Karpas-422 (cell line): ENCODE measurements around the gene ELAPOR1. TPM values are rescaled to one million over a fixed set of nuclear protein-coding genes. Genes with fewer than 3 reads are reported as not detected.

Experiments used
- DNase-seq: peaks from one replicate; pipeline ENCODE4 v3.0.0-alpha.2; 2015
- H2AFZ ChIP-seq: fragments of 200-600 bp; sonication (generic); 2 replicates; pipeline ENCODE4 v1.6.1; 2014; ENCODE audit warnings: antibody characterized with exemption, low read length, mixed read lengths
- H3K27ac ChIP-seq: fragments of 200-600 bp; sonication (generic); 2 replicates; pipeline ENCODE4 v1.5.1; 2014; ENCODE audit warnings: mild to moderate bottlenecking, low read length, moderate library complexity
- H3K27me3 ChIP-seq: fragments of 200-600 bp; sonication (generic); 2 replicates; pipeline ENCODE4 v1.6.1; 2014; ENCODE audit warnings: low read length, mixed read lengths
- H3K36me3 ChIP-seq: fragments of 200-600 bp; sonication (generic); 2 replicates; pipeline ENCODE4 v1.6.1; 2014; ENCODE audit warnings: low read length, mixed read lengths; ENCODE audit not compliant: insufficient read depth
- H3K4me1 ChIP-seq: fragments of 200-600 bp; sonication (generic); 2 replicates; pipeline ENCODE4 v1.6.1; 2014; ENCODE audit warnings: mild to moderate bottlenecking, low read length, mixed read lengths
- H3K4me2 ChIP-seq: fragments of 200-600 bp; sonication (generic); 2 replicates; pipeline ENCODE4 v1.6.1; 2014; ENCODE audit warnings: low read length, low read depth, mild to moderate bottlenecking; ENCODE audit not compliant: poor library complexity, severe bottlenecking
- H3K4me3 ChIP-seq: fragments of 200-600 bp; sonication (generic); 2 replicates; pipeline ENCODE4 v1.5.1; 2014; ENCODE audit warnings: mild to moderate bottlenecking, antibody characterized with exemption, low read length, mixed read lengths
- H3K79me2 ChIP-seq: fragments of 200-600 bp; sonication (generic); 2 replicates; pipeline ENCODE4 v1.6.1; 2014; ENCODE audit warnings: mild to moderate bottlenecking, low read length, mixed read lengths
- H3K9ac ChIP-seq: fragments of 200-600 bp; sonication (generic); 2 replicates; pipeline ENCODE4 v1.6.0; 2014; ENCODE audit warnings: low read length
- H3K9me2 ChIP-seq: fragments of 200-600 bp; sonication (generic), shearing (Covaris generic); replicated peaks from 2 replicates; pipeline ENCODE4 v1.6.0; 2014; ENCODE audit warnings: mild to moderate bottlenecking, low read length, moderate library complexity; ENCODE audit not compliant: insufficient read depth
- H3K9me3 ChIP-seq: fragments of 300-700, 200-600 bp; sonication (generic); 2 replicates; pipeline ENCODE4 v1.6.1; 2014; ENCODE audit warnings: low read length, mixed read lengths
- H4K20me1 ChIP-seq: fragments of 200-600 bp; sonication (generic); 2 replicates; pipeline ENCODE4 v1.6.1; 2014; ENCODE audit warnings: mild to moderate bottlenecking, antibody characterized with exemption, low read length, low read depth; ENCODE audit not compliant: insufficient read depth
- total RNA-seq: library from RNA; depleted of rRNA; stranded (reverse); fragments of >200 nt; shearing (Covaris generic); gene quantifications from 2 replicates; pipeline ENCODE4 v1.2.3, GENCODE V29; 2014; ENCODE audit warnings: low replicate concordance

Gene ELAPOR1
- total RNA-seq, 1 experiment from 2014 or later = 4.7 TPM

DNA sequence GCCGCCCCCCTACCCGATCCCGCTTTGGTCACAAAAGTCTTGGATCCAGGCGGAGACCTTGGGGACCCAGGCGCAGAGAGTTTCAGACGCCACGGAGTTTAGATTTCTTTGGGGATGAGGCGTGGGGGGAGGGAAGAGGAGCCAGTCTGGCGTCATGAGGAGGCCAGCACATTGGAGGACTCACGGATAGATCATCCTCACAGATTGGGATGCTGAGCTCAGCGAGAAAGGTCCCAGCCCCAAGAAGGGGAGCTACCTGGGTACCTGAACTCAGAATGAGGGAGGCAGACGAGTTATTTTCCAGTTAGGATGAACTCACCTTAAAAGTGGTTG is 393 bp downstream of the ELAPOR1 start:
- Histone ChIP-seq H3K9me2 (no peaks in the 10 kb centered on the region), H3K4me2 (peak overlapping the region; percentile 62), H3K27me3 (no peaks in the 10 kb centered on the region), H3K9ac (no peak overlapping the region), H4K20me1 (0 out of 2 replicates have a peak, but pooled peaks cover 3% of the 10 kb centered on the region), H2AFZ (no peak overlapping the region), H3K9me3 (no peaks in the 10 kb centered on the region), H3K4me1 (peaks cover 20% of the 10 kb centered on the region), H3K4me3 (peak overlapping the region; percentile 58; the same call in 1 of the 2 replicates), H3K27ac (no peak overlapping the region), H3K79me2 (no peaks in the 10 kb centered on the region), H3K36me3 (no peaks in the 10 kb centered on the region)
- no peak for DNase-seq

DNA sequence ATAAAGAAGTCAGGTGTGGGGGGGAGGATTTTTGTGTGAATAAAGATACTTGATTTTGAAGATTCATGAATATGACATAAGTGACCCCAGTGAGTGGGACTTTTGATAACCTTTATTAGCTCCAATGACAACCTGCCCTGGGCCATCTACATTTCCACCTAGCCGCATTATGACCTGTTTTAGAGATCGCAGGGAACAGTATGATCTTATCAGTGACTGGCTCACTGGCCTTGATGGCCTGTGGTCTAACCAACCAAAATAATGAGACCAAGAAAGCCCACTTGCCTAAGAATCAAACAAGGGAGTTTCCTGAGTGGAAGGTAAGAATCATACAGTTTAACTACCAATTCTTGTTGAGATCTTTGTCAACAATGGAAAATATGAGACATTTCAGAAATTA is 1.8 kb downstream of the ELAPOR1 start:
- no peaks in the 10 kb centered on the region for H3K36me3 ChIP-seq
- DNase-seq = no peak
- no peak overlapping the region for H2AFZ ChIP-seq

DNA sequence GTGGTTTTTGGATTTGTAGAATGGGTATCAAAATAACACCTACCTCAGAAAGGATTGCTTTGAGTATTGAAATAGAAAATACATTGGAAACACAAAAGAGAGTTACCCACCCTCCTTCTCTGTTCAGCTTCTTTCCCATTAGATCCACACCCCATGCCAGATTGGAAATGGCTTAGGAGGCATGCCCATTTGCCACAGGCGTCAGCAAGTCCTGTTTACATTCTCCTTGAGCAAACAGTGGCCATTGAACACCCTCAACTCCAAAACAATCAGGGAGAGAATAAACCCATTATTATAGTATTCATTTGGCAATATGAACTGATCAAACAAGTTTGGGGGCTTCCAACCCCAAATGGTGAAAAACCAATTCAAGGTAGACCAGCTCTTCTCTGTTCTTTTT is 2.4 kb downstream of the ELAPOR1 start:
- Histone ChIP-seq H3K4me1 (peaks cover 20% of the 10 kb centered on the region), H3K9ac (no peak overlapping the region), H3K9me3 (no peaks in the 10 kb centered on the region), H3K36me3 (no peaks in the 10 kb centered on the region), H3K27me3 (no peaks in the 10 kb centered on the region), H4K20me1 (0 out of 2 replicates have a peak, but pooled peaks cover 3% of the 10 kb centered on the region), H3K9me2 (no peaks in the 10 kb centered on the region), H3K27ac (no peak overlapping the region), H3K4me3 (no peak overlapping the region), H3K79me2 (no peaks in the 10 kb centered on the region), H3K4me2 (no peak overlapping the region), H2AFZ (no peak overlapping the region)
- peak; percentile 26 for DNase-seq

More for the DNA sequence above, 1.8 kb downstream of the ELAPOR1 start:
- Histone ChIP-seq H3K4me1 (peaks cover 20% of the 10 kb centered on the region), H3K9me2 (no peaks in the 10 kb centered on the region), H3K27ac (no peak overlapping the region), H3K9ac (no peak overlapping the region), H3K79me2 (no peaks in the 10 kb centered on the region), H3K4me2 (no peak overlapping the region), H3K27me3 (no peaks in the 10 kb centered on the region), H4K20me1 (0 out of 2 replicates have a peak, but pooled peaks cover 3% of the 10 kb centered on the region), H3K4me3 (no peak overlapping the region), H3K9me3 (no peaks in the 10 kb centered on the region)

DNA sequence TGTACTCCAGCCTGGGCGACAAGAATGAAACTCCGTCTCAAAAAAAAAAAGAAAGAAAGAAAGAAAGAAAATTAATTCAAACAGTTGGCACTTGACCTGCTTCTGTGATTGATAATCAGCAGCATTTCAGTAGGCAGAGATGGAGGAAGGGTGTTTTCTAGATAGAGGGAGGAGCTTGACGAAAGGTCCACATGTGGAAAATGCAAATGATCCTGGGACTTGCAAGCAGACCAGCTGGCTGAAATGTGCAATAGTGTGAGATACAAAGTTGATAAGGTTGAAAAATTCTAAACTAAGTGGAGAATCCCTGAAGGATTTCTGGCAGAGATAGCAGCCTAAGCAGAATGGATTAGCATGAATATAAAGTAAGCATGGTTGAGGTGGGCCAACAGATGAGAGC is 4.2 kb downstream of the ELAPOR1 start:
- H3K4me2 ChIP-seq = no peak overlapping the region
- no peak overlapping the region for H3K27ac ChIP-seq
- H3K36me3 ChIP-seq = no peaks in the 10 kb centered on the region
- no peaks in the 10 kb centered on the region for H3K9me3 ChIP-seq
- no peak overlapping the region for H3K4me3 ChIP-seq
- peaks cover 7% of the 10 kb centered on the region for H3K4me1 ChIP-seq
- no peaks in the 10 kb centered on the region for H4K20me1 ChIP-seq
- peak; percentile 31 for DNase-seq
- H3K9me2 ChIP-seq = no peaks in the 10 kb centered on the region
- H2AFZ ChIP-seq = no peak overlapping the region
- H3K9ac ChIP-seq = no peak overlapping the region
- H3K79me2 ChIP-seq = no peaks in the 10 kb centered on the region
- no peaks in the 10 kb centered on the region for H3K27me3 ChIP-seq

DNA sequence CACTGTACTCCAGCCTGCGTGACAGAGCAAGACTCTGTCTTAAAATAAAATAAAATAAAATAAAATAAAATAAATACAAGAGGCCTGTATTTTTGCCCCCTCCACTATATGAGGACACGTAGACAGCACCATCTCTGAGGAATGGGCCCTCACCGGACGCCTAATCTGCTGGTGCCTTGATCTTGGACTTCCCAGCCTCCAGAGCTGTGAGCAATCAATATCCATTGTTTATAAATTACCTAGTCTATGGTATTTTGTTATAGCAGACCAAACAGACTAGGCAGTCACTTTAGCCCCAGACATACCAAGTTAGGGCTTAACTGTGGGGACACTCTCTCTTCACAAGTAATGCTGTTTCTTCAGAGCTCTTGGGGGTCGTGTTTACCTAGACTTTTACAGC is 6.4 kb downstream of the ELAPOR1 start:
- Histone ChIP-seq H4K20me1 (no peaks in the 10 kb centered on the region), H3K9ac (no peak overlapping the region), H3K9me2 (no peaks in the 10 kb centered on the region), H3K36me3 (no peaks in the 10 kb centered on the region), H2AFZ (no peak overlapping the region), H3K4me1 (no peaks in the 10 kb centered on the region), H3K79me2 (no peaks in the 10 kb centered on the region), H3K27me3 (no peaks in the 10 kb centered on the region), H3K4me2 (no peak overlapping the region), H3K9me3 (no peaks in the 10 kb centered on the region), H3K27ac (no peak overlapping the region), H3K4me3 (no peak overlapping the region)
- DNase-seq = no peak

DNA sequence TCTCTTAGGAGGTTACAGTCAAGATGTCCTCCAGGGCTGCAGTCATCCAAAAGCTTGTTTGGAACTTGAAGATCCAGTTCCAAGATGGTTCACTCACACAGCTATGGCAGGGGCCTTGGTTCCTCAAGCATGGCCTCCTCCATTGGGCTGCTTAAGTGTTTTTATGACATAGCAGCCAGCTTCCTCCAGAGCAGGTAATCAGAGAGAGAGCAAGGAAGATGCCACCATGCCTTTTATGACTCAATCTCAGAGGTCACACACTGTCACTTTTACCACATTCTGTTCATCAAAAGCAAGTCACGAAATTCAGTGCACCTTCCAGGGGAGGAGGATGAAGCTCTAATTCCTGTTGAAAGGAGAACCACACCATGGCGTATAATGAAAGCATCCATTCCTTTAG is 17.1 kb downstream of the ELAPOR1 start:
- Histone ChIP-seq H4K20me1 (no peaks in the 10 kb centered on the region), H2AFZ (no peak overlapping the region), H3K4me1 (peaks cover 6% of the 10 kb centered on the region), H3K9me2 (no peaks in the 10 kb centered on the region), H3K4me3 (no peak overlapping the region), H3K79me2 (no peaks in the 10 kb centered on the region), H3K27ac (no peak overlapping the region), H3K9me3 (no peaks in the 10 kb centered on the region), H3K27me3 (no peaks in the 10 kb centered on the region), H3K36me3 (no peaks in the 10 kb centered on the region), H3K4me2 (no peak overlapping the region), H3K9ac (no peak overlapping the region)
- no peak for DNase-seq

DNA sequence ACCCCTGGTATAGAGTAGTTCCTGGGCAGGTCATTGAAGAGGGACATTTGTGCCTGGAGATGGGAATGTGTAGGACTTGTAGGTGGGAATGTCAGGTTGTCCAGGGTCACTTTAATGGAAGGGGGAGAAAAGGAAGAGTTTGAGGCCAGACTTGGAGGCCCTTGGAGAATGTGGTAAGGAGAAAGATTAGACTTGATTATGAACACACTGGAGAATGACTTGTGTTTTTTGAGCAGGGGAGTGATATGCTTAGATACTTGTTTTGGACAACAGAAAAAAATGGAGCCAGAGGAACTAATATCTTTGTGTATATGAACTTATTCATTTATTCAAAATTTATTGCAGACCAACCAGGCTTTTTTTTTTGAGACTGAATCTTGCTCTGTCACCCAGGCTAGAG is 17.9 kb downstream of the ELAPOR1 start:
- H2AFZ ChIP-seq = no peak overlapping the region
- H3K4me1 ChIP-seq = peaks cover 6% of the 10 kb centered on the region
- H3K27ac ChIP-seq = no peak overlapping the region
- H3K27me3 ChIP-seq = no peaks in the 10 kb centered on the region
- no peaks in the 10 kb centered on the region for H3K9me2 ChIP-seq
- H3K4me2 ChIP-seq = no peak overlapping the region
- H3K9me3 ChIP-seq = no peaks in the 10 kb centered on the region
- H3K36me3 ChIP-seq = no peaks in the 10 kb centered on the region
- no peaks in the 10 kb centered on the region for H3K79me2 ChIP-seq
- no peak for DNase-seq
- no peak overlapping the region for H3K9ac ChIP-seq
- no peaks in the 10 kb centered on the region for H4K20me1 ChIP-seq
- H3K4me3 ChIP-seq = no peak overlapping the region

DNA sequence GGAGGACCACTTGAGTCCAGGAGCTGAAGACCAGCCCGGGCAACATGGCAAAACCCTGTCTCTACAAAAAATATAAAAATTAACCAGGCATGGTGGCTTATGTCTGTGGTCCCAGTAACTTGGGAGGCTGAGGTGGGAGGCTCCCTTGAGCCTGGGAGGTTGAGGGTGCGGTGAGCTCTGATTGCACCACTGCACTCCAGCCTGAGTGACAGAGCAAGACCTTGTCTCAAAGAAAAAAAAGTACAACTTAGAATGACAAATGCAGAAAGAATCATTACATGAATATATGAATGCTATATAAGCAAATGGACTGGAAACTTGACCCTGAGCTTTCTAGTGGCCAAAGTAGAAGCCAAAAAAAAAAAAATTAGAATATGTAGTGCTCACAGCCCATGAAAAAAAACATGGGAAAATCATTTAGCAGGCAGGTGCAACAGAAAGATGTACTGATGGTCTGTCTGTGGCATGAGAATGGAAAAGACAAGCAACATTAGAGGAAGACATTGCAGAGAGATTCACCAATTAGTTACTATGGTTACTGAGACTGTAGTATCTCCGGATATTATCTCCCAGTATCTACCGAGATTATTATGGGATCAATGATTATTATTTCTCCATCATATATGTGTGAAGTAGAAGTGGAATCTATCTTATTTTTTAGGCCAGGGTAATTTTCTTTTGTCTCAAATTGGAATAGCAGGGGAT is 19.2 kb downstream of the ELAPOR1 start:
- Histone ChIP-seq H3K9me2 (no peaks in the 10 kb centered on the region), H3K4me2 (no peak overlapping the region), H2AFZ (no peak overlapping the region), H3K4me3 (no peak overlapping the region), H3K4me1 (peaks cover 6% of the 10 kb centered on the region), H3K36me3 (no peaks in the 10 kb centered on the region), H3K79me2 (no peaks in the 10 kb centered on the region), H3K27ac (no peak overlapping the region), H4K20me1 (no peaks in the 10 kb centered on the region), H3K9me3 (no peaks in the 10 kb centered on the region), H3K9ac (no peak overlapping the region), H3K27me3 (no peaks in the 10 kb centered on the region)
- no peak for DNase-seq
